Hepatic stellate cell (primary cell): ENCODE data around the gene CIAO3.

Source experiments
- DNase-seq: peaks from one replicate; pipeline ENCODE4 v3.0.0; 2011; ENCODE audit warnings: low spot score

Gene CIAO3

DNA sequence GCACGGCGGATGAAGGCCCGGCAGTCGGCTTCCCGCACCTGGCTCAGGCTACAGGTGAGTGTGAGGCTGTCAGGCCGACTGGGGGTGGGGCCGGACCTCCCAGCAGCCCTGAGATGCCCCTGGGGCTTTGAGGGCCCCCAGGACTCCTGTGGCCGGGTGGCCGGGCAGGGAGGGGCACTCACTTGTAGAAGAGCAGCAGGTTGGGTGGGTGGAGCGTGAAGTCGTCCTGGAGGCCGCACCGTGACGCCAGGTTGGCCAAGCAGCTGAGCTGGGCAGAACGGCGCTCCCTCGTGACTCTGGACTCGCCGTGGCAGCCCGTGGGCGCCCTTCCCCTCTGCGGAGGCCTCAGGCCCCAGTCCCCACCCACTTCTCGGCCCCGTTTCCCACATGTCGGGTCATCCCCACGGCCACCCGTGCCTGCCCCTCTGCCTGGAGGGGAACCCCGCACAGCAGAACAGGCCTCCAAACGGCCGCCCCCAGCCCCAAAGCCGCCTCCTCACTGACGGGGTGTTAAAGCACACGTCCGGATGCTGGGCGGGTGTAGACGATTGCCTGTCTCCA lies 34.5 kb upstream of the CIAO3 start:
- DNase-seq = no peak

- no peak for DNase-seq
Measured at GRCh38 chr16:774086-775001, 33.5 kb upstream of the CIAO3 start.

DNA sequence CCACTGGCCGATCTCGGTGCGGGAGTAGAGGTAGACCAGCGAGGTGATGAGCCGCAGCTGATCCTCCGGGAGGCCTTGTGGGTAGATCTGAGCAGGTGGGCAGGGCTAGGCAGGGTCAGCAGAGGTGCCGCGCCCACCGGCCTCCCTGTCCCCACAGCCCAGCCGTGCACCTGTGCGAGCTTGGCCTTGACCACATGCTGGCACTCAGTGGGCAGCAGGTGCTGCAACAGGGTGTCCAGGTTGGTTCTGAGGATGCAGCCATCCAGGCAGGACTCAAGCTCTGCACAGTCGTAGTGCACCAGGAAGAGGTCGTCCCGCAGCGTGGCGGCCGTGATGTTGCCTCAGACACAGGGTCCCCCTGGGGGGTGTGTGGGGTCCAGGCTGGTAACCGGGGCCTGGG lies 32.2 kb upstream of the CIAO3 start:
- DNase-seq = no peak

- no peak for DNase-seq
Measured at GRCh38 chr16:770411-770810, 29.6 kb upstream of the CIAO3 start.

- DNase-seq = no peak
Measured at GRCh38 chr16:769934-770333, 29.1 kb upstream of the CIAO3 start.

DNA sequence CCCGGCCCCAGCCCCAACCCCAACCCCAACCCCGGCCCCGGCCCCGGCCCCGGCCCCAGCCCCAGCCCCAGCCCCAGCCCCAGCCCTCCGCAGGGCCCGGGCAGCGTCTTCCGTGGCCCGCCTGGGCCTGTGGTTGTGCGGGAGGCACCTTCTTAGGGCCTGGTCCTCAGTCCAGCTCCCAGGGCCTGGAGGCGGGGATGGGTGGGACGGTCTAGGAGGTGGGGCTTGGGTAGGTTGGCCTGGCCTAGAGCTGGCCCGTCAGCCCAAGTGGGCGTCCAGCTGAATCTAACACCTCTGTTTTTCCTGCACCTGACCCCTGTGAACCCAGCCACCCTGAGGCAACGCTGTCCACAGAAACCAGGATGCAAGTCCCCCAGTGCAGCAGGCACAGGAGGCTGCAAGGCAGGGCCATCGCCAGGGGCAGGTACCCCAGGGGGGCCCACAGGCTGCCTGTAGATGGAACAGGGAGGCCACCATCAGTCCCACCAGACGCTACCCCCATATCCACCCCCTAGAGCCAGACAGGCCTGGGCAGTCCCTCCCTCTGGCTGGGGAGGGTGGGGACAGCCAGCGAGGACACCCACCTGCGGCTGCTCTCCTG lies 28.5 kb upstream of the CIAO3 start:
- no peak for DNase-seq

DNA sequence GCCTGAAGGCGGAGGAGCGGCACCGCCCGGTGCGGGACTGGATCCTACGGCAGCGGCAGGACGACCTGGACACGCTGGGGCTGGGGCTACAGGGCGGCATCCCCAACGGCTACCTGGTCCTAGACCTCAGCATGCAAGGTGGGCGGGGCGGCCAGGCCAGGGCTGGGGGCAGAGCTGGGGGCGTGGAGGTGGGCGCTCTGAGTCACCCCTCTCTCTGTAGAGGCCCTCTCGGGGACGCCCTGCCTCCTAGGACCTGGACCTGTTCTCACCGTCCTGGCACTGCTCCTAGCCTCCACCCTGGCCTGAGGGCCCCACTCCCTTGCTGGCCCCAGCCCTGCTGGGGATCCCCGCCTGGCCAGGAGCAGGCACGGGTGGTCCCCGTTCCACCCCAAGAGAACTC lies 27.6 kb upstream of the CIAO3 start:
- no peak for DNase-seq

DNA sequence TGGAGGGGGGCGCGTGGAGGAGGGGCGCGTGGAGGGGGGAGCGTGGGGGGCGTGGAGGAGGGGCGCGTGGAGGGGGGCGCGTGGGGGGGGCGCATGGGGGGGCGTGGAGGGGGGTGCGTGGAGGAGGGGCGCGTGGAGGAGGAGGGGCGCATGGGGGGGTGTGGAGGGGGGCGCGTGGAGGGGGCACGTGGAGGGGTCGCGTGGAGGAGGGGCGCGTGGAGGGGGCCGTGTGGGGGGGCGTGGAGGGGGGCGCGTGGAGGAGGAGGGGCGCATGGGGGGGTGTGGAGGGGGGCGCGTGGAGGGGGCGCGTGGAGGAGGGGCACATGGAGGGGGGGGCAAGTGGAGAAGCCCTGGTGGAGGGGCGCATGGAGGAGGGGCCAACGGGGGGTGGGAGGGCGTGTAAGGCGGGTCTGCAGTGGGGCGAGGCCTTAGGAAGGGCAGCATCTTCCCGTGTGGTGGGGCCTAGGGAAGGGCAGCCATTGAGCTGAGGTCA lies 27.0 kb upstream of the CIAO3 start:
- DNase-seq = no peak

DNA sequence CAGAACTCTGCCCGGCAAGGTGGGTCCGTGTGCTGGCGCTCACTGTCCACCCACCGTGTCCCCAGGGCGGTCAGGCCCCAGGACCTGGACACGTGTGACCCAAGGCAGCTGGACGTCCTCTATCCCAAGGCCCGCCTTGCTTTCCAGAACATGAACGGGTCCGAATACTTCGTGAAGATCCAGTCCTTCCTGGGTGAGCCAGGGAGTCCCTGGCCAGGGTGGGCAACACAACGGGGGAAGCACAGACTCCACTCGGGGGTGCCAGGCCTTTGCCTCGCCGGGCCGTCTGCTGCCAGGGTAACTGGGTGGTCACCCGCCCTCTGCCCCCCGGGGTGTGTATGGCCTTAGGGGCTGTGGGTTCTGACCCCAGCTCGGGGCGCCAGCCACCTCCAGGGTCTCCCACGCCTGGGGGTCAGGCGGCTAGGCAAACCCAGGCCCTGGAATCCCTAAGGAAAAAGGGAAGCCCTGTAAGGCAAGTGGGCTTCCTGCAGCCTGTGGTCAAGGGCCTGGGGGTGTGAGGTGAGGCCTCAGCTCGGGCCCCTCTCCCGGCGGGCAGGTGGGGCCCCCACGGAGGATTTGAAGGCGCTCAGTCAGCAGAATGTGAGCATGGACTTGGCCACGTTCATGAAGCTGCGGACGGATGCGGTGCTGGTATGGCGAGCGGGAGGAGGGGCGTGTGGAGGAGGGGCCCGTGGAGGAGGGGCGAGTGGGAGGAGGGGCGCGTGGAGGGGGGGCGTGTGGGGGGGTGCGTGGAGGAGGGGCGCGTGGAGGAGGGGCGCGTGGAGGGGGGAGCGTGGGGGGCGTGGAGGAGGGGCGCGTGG lies 26.2 kb upstream of the CIAO3 start:
- DNase-seq = no peak

GRCh38 chr16:766008-766819 lies 25.4 kb upstream of the CIAO3 start:
- no peak for DNase-seq

- no peak for DNase-seq
Measured at GRCh38 chr16:765488-765865, 24.7 kb upstream of the CIAO3 start.

- no peak for DNase-seq
Measured at GRCh38 chr16:764848-765487, 24.2 kb upstream of the CIAO3 start.

- no peak for DNase-seq
Measured at GRCh38 chr16:764184-764750, 23.5 kb upstream of the CIAO3 start.

DNA sequence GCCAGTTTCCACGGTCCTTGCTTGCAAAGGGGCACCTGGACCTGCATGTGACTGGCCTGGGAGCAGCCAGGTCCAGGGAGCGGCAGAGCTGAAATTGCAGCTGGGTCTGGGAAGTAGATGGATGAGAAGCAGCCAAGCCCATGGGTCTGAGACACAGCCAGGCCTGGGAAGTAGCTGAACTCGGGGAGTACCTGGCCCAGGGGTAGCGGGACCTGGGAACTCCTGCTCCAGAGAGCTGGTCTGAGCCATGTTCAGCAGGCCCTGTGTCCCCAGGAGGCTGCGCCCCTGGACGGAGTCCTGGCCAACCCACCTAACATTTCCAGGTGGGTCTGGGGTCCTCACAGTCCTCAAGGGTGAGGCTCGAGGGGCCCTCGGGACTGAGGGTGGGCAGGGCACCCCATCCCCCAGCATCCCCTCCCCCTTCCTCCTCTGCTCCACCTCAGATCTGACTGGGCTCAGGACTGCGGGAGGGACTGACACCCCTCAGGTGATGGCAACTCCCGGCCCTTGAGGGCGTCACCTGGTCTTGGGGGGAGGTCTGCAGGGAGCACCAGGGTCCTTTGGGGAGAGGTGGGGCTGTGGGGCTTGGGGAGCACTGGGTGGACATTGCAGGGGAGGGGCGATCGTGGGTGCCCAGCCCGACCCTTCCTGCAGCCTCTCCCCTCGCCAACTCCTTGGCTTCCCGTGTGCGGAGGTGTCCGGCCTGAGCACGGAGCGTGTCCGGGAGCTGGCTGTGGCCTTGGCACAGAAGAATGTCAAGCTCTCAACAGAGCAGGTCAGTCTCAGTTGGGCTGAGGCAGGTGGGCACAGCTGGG lies 22.8 kb upstream of the CIAO3 start:
- DNase-seq = no peak

DNA sequence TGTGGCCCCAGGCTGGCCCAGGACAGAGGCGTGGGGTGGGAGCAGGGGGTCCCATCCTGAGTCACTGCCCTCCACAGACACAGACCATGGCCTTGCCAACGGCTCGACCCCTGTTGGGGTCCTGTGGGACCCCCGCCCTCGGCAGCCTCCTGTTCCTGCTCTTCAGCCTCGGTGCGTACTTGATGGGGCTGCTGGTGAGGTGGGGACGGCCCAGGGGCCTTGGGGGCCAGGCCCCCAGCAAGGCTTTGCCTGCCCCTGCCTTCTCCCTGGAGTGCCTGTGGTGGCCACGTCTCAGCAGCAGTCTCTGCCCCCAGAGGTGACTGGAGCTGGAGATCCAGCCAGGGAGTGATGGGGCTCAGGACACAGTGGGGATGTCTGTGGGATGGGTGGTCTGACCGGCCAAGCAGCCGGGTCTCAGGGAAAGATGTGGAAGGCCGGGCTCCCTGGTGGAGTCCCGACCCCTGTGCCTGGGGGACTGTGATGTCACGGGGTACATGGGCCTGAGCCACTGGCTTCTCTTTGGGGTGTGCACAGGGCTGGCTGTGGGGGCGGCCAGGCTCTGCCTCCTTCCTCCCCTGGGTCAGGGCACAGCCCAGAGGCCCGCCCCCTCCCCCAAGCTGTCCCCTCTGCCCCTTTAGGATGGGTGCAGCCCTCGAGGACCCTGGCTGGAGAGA lies 21.9 kb upstream of the CIAO3 start:
- no peak for DNase-seq

GRCh38 chr16:761625-762513 lies 21.1 kb upstream of the CIAO3 start:
- DNase-seq = no peak

- DNase-seq = no peak
Measured at GRCh38 chr16:760545-761343, 19.9 kb upstream of the CIAO3 start, which contains the start of gene MSLN. TSS of gene MSLN (plus strand) at chr16:760734. CDS start at chr16:762681, 1,947 bp downstream.
